ENCODE data around the gene ADGRL1. TPM values are rescaled to one million over a fixed set of nuclear protein-coding genes. Genes with fewer than 3 reads are reported as not detected.

Gene ADGRL1
- total and polyA plus RNA-seq, 2 donors (not counting 1 experiment from before 2014, with no cell fraction given) = 0.64 to 1.8 TPM

- ChIA-PET CTCF (no interaction called here), POLR2A (no interaction called here)
- Histone ChIP-seq H4K20me1 (ENCODE audit: control insufficient read depth, insufficient read depth, low read length, poor library complexity, severe bottlenecking) (no peaks in the 10 kb centered on the region), H2AFZ (ENCODE audit: insufficient read depth, low read depth, low read length, poor library complexity, severe bottlenecking) (no peak overlapping the region), H3K79me2 (ENCODE audit: control insufficient read depth, insufficient read depth, low read length) (no peaks in the 10 kb centered on the region), H3K9me3 (ENCODE audit: control extremely low read depth in 1 of 3, control insufficient read depth in 2 of 3, insufficient read depth in 1 of 3, low read length in 2 of 3) (no peaks in the 10 kb centered on the region), H3K4me2 (replicated peaks; ENCODE audit: low read depth, low read length, poor library complexity, severe bottlenecking) (no peak overlapping the region), H3K4me3 (ENCODE audit: control extremely low read depth in 1 of 5, extremely low read depth in 1 of 5, insufficient read depth in 1 of 5, low read depth in 2 of 5, low read length in 4 of 5) (no peak overlapping the region), H3K4me1 (ENCODE audit: control insufficient read depth in 2 of 2, insufficient read depth in 2 of 2, low read length in 2 of 2) (no peaks in the 10 kb centered on the region), H3K27me3 (replicated peaks in 1 of 4; ENCODE audit: control extremely low read depth in 1 of 4, control insufficient read depth in 3 of 4, insufficient read depth in 4 of 4, low read length in 3 of 4) (no peaks in the 10 kb centered on the region), H3K36me3 (replicated peaks in 1 of 2; ENCODE audit: control extremely low read depth in 1 of 2, control insufficient read depth in 1 of 2, extremely low read depth in 1 of 2, insufficient read depth in 2 of 2, low read length in 1 of 2) (no peaks in the 10 kb centered on the region), H3K27ac (ENCODE audit: low read length in 2 of 2) (no peak overlapping the region), H3K9ac (ENCODE audit: low read length) (no peak overlapping the region)
- Mint-ChIP-seq H3K27me3 (no peaks in the 10 kb centered on the region), H3K27ac (no peak overlapping the region), H3K9me3 (ENCODE audit: insufficient read depth) (no peaks in the 10 kb centered on the region), H3K4me1 (no peaks in the 10 kb centered on the region), H3K4me3 (no peak overlapping the region)
- TF ChIP-seq CTCF (IDR thresholded peaks at IDR 0.05) (no peak), EZH2 (IDR thresholded peaks at IDR 0.05; ENCODE audit: borderline replicate concordance, insufficient read depth, low read depth, low read length, poor library complexity, severe bottlenecking) (no peak)
- WGBS (ENCODE audit: insufficient coverage) = 97% methylated on average over 10 of the region's 12 CpGs
- ATAC-seq (ENCODE audit: low read depth) = no peak
- DNase-seq = no peak
- intact Hi-C loops (cut with micrococcal nuclease) = no loop called here
These were observed 49.8 kb downstream of the ADGRL1 start for GRCh38 chr19:14156122-14156521.

DNA sequence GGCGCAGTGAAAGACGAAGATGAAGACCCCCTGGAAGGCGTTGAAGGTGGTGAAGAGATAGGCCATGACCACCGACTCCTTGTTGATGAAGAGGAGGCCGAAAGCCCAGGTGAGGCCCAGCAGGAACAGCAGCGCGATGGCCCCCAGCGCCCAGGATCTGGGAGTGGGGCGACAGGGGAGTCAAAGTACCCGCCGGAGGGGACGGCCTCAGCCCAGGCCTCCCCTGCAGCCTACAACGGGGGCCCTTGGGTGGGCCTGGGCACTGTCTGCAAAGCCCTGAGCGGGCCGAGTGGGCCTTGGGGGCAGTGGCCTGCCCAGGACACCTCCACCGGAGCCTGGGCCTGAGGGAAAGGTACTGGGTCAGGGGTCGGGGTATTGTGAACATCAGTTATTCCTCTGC is 50.6 kb downstream of the ADGRL1 start:
- no peak overlapping the region for H3K27ac ChIP-seq (ENCODE audit: low read length in 2 of 2)
- H3K27me3 ChIP-seq (replicated peaks in 1 of 4; ENCODE audit: control extremely low read depth in 1 of 4, control insufficient read depth in 3 of 4, insufficient read depth in 4 of 4, low read length in 3 of 4) = no peaks in the 10 kb centered on the region
- peaks cover under 1% of the 10 kb centered on the region for H3K79me2 ChIP-seq (ENCODE audit: control insufficient read depth, insufficient read depth, low read length)
- DNase-seq (no peak), ATAC-seq (ENCODE audit: low read depth) (no peak)
- H2AFZ ChIP-seq (ENCODE audit: insufficient read depth, low read depth, low read length, poor library complexity, severe bottlenecking) = no peak overlapping the region
- ChIA-PET CTCF (no interaction called here), POLR2A (no interaction called here)
- no peak overlapping the region for H3K4me2 ChIP-seq (replicated peaks; ENCODE audit: low read depth, low read length, poor library complexity, severe bottlenecking)
- Mint-ChIP-seq H3K27ac (no peak overlapping the region), H3K4me1 (no peaks in the 10 kb centered on the region), H3K9me3 (ENCODE audit: insufficient read depth) (no peaks in the 10 kb centered on the region), H3K4me3 (no peak overlapping the region), H3K27me3 (no peaks in the 10 kb centered on the region)
- intact Hi-C loops (cut with micrococcal nuclease) = no loop called here
- H4K20me1 ChIP-seq (ENCODE audit: control insufficient read depth, insufficient read depth, low read length, poor library complexity, severe bottlenecking) = no peaks in the 10 kb centered on the region
- H3K9ac ChIP-seq (ENCODE audit: low read length) = no peak overlapping the region
- no peak for TF ChIP-seq CTCF (IDR thresholded peaks at IDR 0.05)
- no peak for TF ChIP-seq EZH2 (IDR thresholded peaks at IDR 0.05; ENCODE audit: borderline replicate concordance, insufficient read depth, low read depth, low read length, poor library complexity, severe bottlenecking)
- H3K9me3 ChIP-seq (ENCODE audit: control extremely low read depth in 1 of 3, control insufficient read depth in 2 of 3, insufficient read depth in 1 of 3, low read length in 2 of 3) = no peaks in the 10 kb centered on the region
- no peak overlapping the region for H3K4me3 ChIP-seq (ENCODE audit: control extremely low read depth in 1 of 5, extremely low read depth in 1 of 5, insufficient read depth in 1 of 5, low read depth in 2 of 5, low read length in 4 of 5)
- H3K4me1 ChIP-seq (ENCODE audit: control insufficient read depth in 2 of 2, insufficient read depth in 2 of 2, low read length in 2 of 2) = peaks cover 0 to under 1% of the 10 kb centered on the region in 2 donors
- no peaks in the 10 kb centered on the region for H3K36me3 ChIP-seq (replicated peaks in 1 of 2; ENCODE audit: control extremely low read depth in 1 of 2, control insufficient read depth in 1 of 2, extremely low read depth in 1 of 2, insufficient read depth in 2 of 2, low read length in 1 of 2)
- WGBS (ENCODE audit: insufficient coverage) = 98% methylated on average over 14 of the region's 17 CpGs

Measured in B cell (primary cell).